Stomach (tissue), 4 donors: ENCODE measurements around the gene PDZK1IP1.

ENCODE experiments used
- CTCF ChIP-seq, 7 experiments: fragments of 450-650 bp in 4 of 7; fragments of 200-600 bp in 3 of 7; sonication (generic) in 3 of 7; IDR thresholded peaks; one replicate each; pipeline ENCODE4 v1.5.1; 2016 to 2019; ENCODE audit warnings: antibody characterized with exemption in 7 of 7, control low read depth in 2 of 7, mild to moderate bottlenecking in 1 of 7
- EP300 ChIP-seq: sonication (generic); formaldehyde crosslinking; IDR thresholded peaks from one replicate; pipeline ENCODE4 v1.6.1; 2017; ENCODE audit warnings: antibody characterized with exemption
- POLR2A ChIP-seq, 4 donors: fragments of 450-650 bp; IDR thresholded peaks; one replicate each; pipeline ENCODE4 v1.6.1; 2016; ENCODE audit warnings: antibody characterized with exemption in 4 of 4, control low read depth in 2 of 4, mild to moderate bottlenecking in 1 of 4, moderate library complexity in 1 of 4
- POLR2AphosphoS5 ChIP-seq, 3 donors: sonication (generic); formaldehyde crosslinking; IDR thresholded peaks; one replicate each; pipeline ENCODE4 v1.6.1; 2016; ENCODE audit warnings: antibody characterized with exemption in 3 of 3

GRCh38 chr1:47238935-47239592 lies 49.2 kb upstream of the PDZK1IP1 start:
- no peak for TF ChIP-seq CTCF (IDR thresholded peaks at IDR 0.05)
- TF ChIP-seq POLR2AphosphoS5 (IDR thresholded peaks at IDR 0.05), result no peak
- no peak for TF ChIP-seq POLR2A (IDR thresholded peaks at IDR 0.05)
- no peak for TF ChIP-seq EP300
